MCF 10A (cell line): Measurements from ENCODE around the gene PEX14. TPM values are rescaled to one million over a fixed set of nuclear protein-coding genes. Genes with fewer than 3 reads are reported as not detected.

Experiments
- BruUV-seq: library from RNA; stranded (reverse); fragments of 400-500 nt; replicated peaks from 2 replicates; lab custom pipeline; 2021; lab: Mats Ljungman, UMichigan
- CTCF ChIA-PET: fragments of 300-600 bp; sonication (Branson Sonifier 250); formaldehyde crosslinking; extraction: SDS; loops from one replicate; lab custom pipeline; 2021; ENCODE audit warnings: antibody characterized with exemption, inconsistent platforms; lab: Yijun Ruan, JAX
- POLR2A ChIA-PET: fragments of 300-600, 350-650 bp; sonication (Branson Sonifier 250); formaldehyde crosslinking; extraction: SDS; loops from one replicate; lab custom pipeline; 2020; ENCODE audit warnings: antibody characterized with exemption, inconsistent platforms; lab: Yijun Ruan, JAX
- DNase-seq: peaks from one replicate; pipeline ENCODE4 v3.0.0-alpha.2; 2018; ENCODE audit not compliant: unreplicated experiment
- H3K27ac Mint-ChIP-seq: one replicate; pipeline ENCODE4 v1.8.0; 2022; ENCODE audit warnings: mild to moderate bottlenecking, low read depth, mixed read lengths; ENCODE audit not compliant: unreplicated experiment
- H3K27me3 Mint-ChIP-seq: one replicate; pipeline ENCODE4 v1.8.0; 2022; ENCODE audit warnings: mixed read lengths; ENCODE audit not compliant: insufficient read depth, unreplicated experiment
- H3K36me3 Mint-ChIP-seq: one replicate; pipeline ENCODE4 v1.8.0; 2022; ENCODE audit warnings: mild to moderate bottlenecking, moderate library complexity, mixed read lengths; ENCODE audit not compliant: insufficient read depth, unreplicated experiment
- H3K4me1 Mint-ChIP-seq: one replicate; pipeline ENCODE4 v1.8.0; 2022; ENCODE audit warnings: mixed read lengths; ENCODE audit not compliant: insufficient read depth, unreplicated experiment
- H3K4me3 Mint-ChIP-seq: one replicate; pipeline ENCODE4 v1.8.0; 2022; ENCODE audit warnings: mild to moderate bottlenecking, moderate library complexity, mixed read lengths; ENCODE audit not compliant: unreplicated experiment
- H3K9me3 Mint-ChIP-seq: one replicate; pipeline ENCODE4 v1.8.0; 2022; ENCODE audit warnings: mixed read lengths; ENCODE audit not compliant: unreplicated experiment
- intact Hi-C: fragments of 100-400 bp; cut with micrococcal nuclease; formaldehyde crosslinking; loops from 2 replicates; pipeline ENCODE4 v1.14.1; 2022
- total RNA-seq: library from RNA; stranded (reverse); gene quantifications from 2 replicates; pipeline ENCODE4 v1.2.3, GENCODE V29; 2022
- TF ChIP-seq, protein P1 (sequence below): fragments of 200-600 bp; IDR thresholded peaks from one replicate; pipeline ENCODE4 v1.8.0; 2022; ENCODE audit warnings: antibody characterized with exemption, mild to moderate bottlenecking; ENCODE audit not compliant: unreplicated experiment

The PEX14 gene
- total RNA-seq, 1 experiment from 2014 or later = 22.2 TPM

DNA sequence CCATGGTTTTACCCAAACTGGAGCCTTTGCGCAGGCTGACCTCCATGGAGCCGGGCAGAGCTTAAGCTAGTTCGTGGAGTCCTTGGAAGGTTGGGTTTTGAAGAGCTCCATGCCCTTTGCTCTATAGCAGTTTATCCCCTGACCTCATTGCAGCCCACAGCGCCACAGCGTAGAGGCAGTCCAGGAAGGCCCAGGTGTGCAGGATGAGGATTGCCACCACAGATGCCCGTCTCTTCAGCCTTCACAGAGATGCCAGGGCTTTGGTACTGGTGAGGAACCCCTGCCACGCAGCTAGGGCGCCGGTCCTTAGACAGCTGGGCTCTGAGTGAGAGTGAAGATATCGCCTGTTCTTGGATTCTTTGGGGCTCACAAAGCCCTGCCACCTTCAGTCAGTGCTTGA, 138.6 kb downstream of the PEX14 start:
- Mint-ChIP-seq H3K27ac (no peak overlapping the region), H3K9me3 (no peaks in the 10 kb centered on the region), H3K4me1 (no peaks in the 10 kb centered on the region), H3K36me3 (peaks cover 5% of the 10 kb centered on the region), H3K27me3 (no peaks in the 10 kb centered on the region), H3K4me3 (no peak overlapping the region)
- DNase-seq = no peak
- no TSS peak for BruUV-seq
- intact Hi-C loops = no loop called here
- POLR2A ChIA-PET = interaction anchor here (0.6 to 1.1 kb wide), 3 partner anchors 18 to 771 kb away, joined by 3 to 4 read pairs (median 3); no protein-coding TSS in a partner anchor
- TF ChIP-seq, protein P1, sequence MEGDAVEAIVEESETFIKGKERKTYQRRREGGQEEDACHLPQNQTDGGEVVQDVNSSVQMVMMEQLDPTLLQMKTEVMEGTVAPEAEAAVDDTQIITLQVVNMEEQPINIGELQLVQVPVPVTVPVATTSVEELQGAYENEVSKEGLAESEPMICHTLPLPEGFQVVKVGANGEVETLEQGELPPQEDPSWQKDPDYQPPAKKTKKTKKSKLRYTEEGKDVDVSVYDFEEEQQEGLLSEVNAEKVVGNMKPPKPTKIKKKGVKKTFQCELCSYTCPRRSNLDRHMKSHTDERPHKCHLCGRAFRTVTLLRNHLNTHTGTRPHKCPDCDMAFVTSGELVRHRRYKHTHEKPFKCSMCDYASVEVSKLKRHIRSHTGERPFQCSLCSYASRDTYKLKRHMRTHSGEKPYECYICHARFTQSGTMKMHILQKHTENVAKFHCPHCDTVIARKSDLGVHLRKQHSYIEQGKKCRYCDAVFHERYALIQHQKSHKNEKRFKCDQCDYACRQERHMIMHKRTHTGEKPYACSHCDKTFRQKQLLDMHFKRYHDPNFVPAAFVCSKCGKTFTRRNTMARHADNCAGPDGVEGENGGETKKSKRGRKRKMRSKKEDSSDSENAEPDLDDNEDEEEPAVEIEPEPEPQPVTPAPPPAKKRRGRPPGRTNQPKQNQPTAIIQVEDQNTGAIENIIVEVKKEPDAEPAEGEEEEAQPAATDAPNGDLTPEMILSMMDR = no peak
- CTCF ChIA-PET = no interaction called here

DNA sequence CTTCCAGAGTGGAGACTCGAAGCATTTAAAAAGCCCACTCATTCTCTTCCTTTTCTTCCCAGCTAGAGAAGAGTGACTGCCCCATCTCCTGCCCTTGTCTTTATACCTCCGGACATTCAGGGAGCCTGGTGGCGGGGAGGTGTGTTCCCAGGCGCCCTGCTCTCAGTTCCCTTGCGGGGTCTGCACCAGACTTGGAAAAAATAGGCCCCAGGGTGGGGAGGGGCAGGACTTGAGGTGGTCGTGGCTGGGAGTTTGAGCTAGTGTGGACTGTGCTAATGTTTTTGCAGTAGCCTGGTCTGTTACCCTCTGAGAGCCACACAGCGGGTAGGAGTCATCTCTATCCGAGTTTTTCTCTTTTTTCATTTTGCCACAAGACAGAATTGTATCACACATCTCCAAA, 139.1 kb downstream of the PEX14 start:
- no peaks in the 10 kb centered on the region for H3K27me3 Mint-ChIP-seq
- no peaks in the 10 kb centered on the region for H3K4me1 Mint-ChIP-seq
- no peaks in the 10 kb centered on the region for H3K9me3 Mint-ChIP-seq
- peaks cover 5% of the 10 kb centered on the region for H3K36me3 Mint-ChIP-seq
- intact Hi-C loops = no loop called here
- BruUV-seq = no TSS peak
- H3K27ac Mint-ChIP-seq = no peak overlapping the region
- no peak for DNase-seq
- H3K4me3 Mint-ChIP-seq = no peak overlapping the region
- TF ChIP-seq, protein P1 = no peak
- ChIA-PET CTCF (no interaction called here), POLR2A (interaction anchor here (0.6 to 1.1 kb wide), 3 partner anchors 11 to 770 kb away, joined by 3 to 4 read pairs (median 4); no protein-coding TSS in a partner anchor)

DNA sequence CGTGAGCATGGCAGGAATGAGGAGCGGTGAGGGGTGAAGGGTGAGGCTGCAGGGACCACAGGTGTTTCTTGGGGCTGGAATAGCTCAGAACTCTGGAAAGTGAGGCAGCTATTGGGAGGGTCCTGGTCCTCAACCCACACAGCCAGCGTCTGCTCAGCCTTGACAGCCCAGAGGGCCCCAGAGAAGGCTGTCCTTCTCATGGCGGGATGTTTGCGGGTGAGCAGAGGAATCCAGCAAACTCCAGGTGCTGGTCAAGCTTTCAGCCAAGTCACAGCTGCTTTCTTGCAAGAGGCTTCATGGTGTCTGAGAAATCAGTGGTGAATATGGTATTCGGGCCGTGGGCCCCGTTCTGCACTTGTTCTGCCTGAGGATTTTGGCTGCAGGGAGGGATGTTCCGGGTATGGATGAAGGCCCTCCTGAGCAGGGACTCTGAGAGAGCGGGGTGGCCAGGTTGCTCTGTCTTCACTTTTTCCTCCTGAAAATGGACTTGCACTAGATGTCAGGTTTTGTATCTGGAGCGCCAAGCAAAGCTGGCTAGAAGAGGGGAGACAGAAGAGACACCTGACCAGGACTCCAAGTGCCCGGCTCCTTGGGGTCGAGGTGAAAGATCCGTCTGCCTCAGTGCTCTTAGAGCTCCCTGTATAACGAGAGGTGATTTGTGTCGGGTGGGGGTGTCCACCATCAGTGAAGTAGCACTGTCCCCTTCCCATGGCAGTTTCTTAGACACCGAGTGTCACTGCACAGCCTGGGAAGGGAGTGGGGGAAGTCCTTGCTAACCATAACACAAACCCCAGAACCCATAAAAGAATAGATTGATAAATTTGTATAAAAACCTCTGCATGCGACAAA, 139.9 kb downstream of the PEX14 start:
- BruUV-seq = no TSS peak
- ChIA-PET POLR2A (interaction anchor here (0.6 to 1.1 kb wide), 5 partner anchors 9 to 137 kb away, joined by 3 to 4 read pairs (median 3); no protein-coding TSS in a partner anchor), CTCF (interaction anchor here (0.6 kb wide), 1 partner anchor 257 kb away, joined by 3 read pairs; no protein-coding TSS in a partner anchor)
- intact Hi-C loops = no loop called here
- TF ChIP-seq, protein P1 = no peak
- Mint-ChIP-seq H3K27ac (no peak overlapping the region), H3K4me3 (no peak overlapping the region), H3K4me1 (no peaks in the 10 kb centered on the region), H3K9me3 (no peaks in the 10 kb centered on the region), H3K36me3 (peaks cover 5% of the 10 kb centered on the region), H3K27me3 (no peaks in the 10 kb centered on the region)
- DNase-seq = no peak

DNA sequence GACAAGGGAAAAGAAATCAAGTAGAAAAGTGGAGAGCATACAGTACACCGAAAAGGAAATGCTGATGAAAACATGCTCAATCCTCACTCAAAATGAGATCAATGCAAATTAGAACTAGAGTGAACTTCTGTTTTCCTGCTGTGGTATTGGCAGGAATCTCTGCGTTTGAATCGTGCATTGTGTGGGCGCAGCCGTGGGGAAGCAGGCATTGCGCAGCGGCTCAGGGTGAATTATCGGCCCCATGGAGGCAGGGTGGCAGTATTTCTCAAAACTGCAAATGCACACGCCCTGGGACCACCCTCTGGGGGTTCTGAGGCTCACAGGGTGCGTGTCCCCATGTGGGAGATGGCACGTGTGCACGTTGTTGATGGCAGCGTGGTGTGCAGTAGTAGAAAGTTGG, 140.6 kb downstream of the PEX14 start:
- ChIA-PET POLR2A (interaction anchor here (0.7 kb wide), 1 partner anchor 8 kb away, joined by 3 read pairs; no protein-coding TSS in a partner anchor), CTCF (no interaction called here)
- no TSS peak for BruUV-seq

More for the DNA sequence above, 140.6 kb downstream of the PEX14 start:
- H3K27me3 Mint-ChIP-seq = no peaks in the 10 kb centered on the region
- H3K4me1 Mint-ChIP-seq = no peaks in the 10 kb centered on the region
- no peak for DNase-seq
- TF ChIP-seq, protein P1 = no peak
- H3K9me3 Mint-ChIP-seq = no peaks in the 10 kb centered on the region
- intact Hi-C loops = no loop called here
- H3K27ac Mint-ChIP-seq = no peak overlapping the region
- no peak overlapping the region for H3K4me3 Mint-ChIP-seq
- peaks cover 5% of the 10 kb centered on the region for H3K36me3 Mint-ChIP-seq
